ENCODE measurements around the gene ERI3. TPM values are rescaled to one million over a fixed set of nuclear protein-coding genes. Genes with fewer than 3 reads are reported as not detected.

ERI3 gene
- total and polyA plus RNA-seq, 2 of the 4 experiments (the other 2 are of a cell fraction): 56.6 to 70.9 TPM

DNA sequence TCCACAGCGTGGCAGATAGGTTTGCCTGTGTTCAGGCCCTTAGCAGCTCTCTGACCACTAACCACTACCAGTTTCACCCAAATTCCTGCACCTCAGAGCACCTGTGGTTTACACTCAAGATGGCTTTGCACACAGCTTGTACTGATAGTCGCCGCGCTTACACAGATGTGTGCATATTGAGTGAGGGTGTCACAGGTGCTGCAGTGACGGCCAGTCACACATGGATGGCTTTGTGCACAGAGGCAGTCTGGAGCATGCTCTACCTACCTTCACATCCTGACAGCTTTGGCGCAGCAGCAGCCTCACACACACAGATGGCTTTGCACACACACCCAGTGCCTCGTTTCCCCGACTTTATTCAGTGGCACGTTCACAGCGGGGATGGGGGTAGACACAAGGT lies 134.3 kb downstream of the ERI3 start:
- Histone ChIP-seq H2AK9ac (replicated peaks; ENCODE audit: low read depth, low read length, poor library complexity) (peak overlapping the region; percentile 73), H3K27ac (ENCODE audit: insufficient read depth, low read length) (peak overlapping the region; percentile 26; the same call in 1 of the 2 replicates), H3K4me2 (ENCODE audit: low read depth, low read length) (0 out of 2 replicates have a peak overlapping the region, but pooled peaks have one; percentile 21), H2BK5ac (ENCODE audit: low read depth, low read length, poor library complexity, severe bottlenecking) (peak overlapping the region; percentile 27), H4K5ac (ENCODE audit: low read depth, low read length) (no peak overlapping the region), H3K36me3 (ENCODE audit: control insufficient read depth, insufficient read depth, low read length) (peaks cover 43% of the 10 kb centered on the region), H3K4me3 (ENCODE audit: insufficient read depth, low read depth, low read length) (no peak overlapping the region), H4K8ac (ENCODE audit: low read depth in 2 of 2, low read length in 2 of 2) (peak overlapping the region in 1 of 2 experiments; percentile 47; a peak in 2 of 4 replicates), H3K14ac (replicated peaks; ENCODE audit: low read depth, low read length) (peak overlapping the region; percentile 50), H4K91ac (ENCODE audit: insufficient read depth, low read depth, low read length) (no peak overlapping the region), H2AK5ac (ENCODE audit: low read depth, low read length) (peak overlapping the region; percentile 86; the same call in 1 of the 2 replicates), H2AFZ (replicated peaks; ENCODE audit: low read length, poor library complexity) (peak overlapping the region; percentile 71), H3K4me1 (ENCODE audit: control insufficient read depth, insufficient read depth, low read length) (peaks cover 11% of the 10 kb centered on the region), H3K23ac (ENCODE audit: low read depth, low read length) (peak overlapping the region; percentile 47; the same call in 1 of the 2 replicates), H3K56ac (ENCODE audit: extremely low read depth, insufficient read depth, low read length) (no peak overlapping the region; the same call in 1 of the 2 replicates), H2BK120ac (ENCODE audit: low read depth, low read length) (no peak overlapping the region), H3K27me3 (ENCODE audit: control insufficient read depth, insufficient read depth, low read length) (no peaks in the 10 kb centered on the region), H3K18ac (ENCODE audit: low read depth, low read length) (no peak overlapping the region), H3K79me1 (ENCODE audit: low read depth in 1 of 2, low read length in 2 of 2) (peaks cover 0 to 16% of the 10 kb centered on the region in 2 experiments; a peak in 2 of 4 replicates), H3K9ac (ENCODE audit: low read depth, low read length) (no peak overlapping the region), H3K4ac (ENCODE audit: low read depth, low read length) (peak overlapping the region; percentile 66), H2BK15ac (ENCODE audit: low read depth, low read length) (no peak overlapping the region), H2BK20ac (ENCODE audit: low read depth, low read length) (no peak overlapping the region), H4K20me1 (ENCODE audit: insufficient read depth, low read length) (peaks cover 12% of the 10 kb centered on the region), H3K9me3 (ENCODE audit: control insufficient read depth, insufficient read depth, low read length) (no peaks in the 10 kb centered on the region), H3K9me1 (ENCODE audit: insufficient read depth, low read length) (peaks cover 8% of the 10 kb centered on the region)
- DNase-seq: no peak
- no peak for ATAC-seq (ENCODE audit: low read depth)
- POLR2A ChIA-PET (ENCODE audit: unreplicated experiment): interaction anchor here (0.6 kb wide), 1 partner anchor 104 kb away, joined by 3 read pairs; no protein-coding TSS in a partner anchor
- in situ Hi-C loops (cut with MboI; ENCODE audit: low sequenced_read_pairs) (no loop called here), dilution Hi-C loops (cut with HindIII; ENCODE audit: low sequenced_read_pairs, unreplicated experiment) (no loop called here), intact Hi-C loops (cut with micrococcal nuclease) (loop anchor here (1.0 kb wide), 1 partner anchor 433 kb away; no protein-coding TSS in a partner anchor)
- BruUV-seq (replicated peaks): no TSS peak
- CTCF ChIA-PET: interaction anchor here (1.2 kb wide), 1 partner anchor 172 kb away, joined by 5 read pairs; no protein-coding TSS in a partner anchor
- TF ChIP-seq MAFK (IDR thresholded peaks at IDR 0.05; ENCODE audit: low read depth, low read length): no peak
- TF ChIP-seq NFE2L2 (IDR thresholded peaks at IDR 0.05; ENCODE audit: low read depth, low read length): no peak
- no peak for TF ChIP-seq RFX5 (IDR thresholded peaks at IDR 0.05; ENCODE audit: low read depth, low read length)
- TF ChIP-seq MXI1 (IDR thresholded peaks at IDR 0.05; ENCODE audit: borderline replicate concordance, low read depth, low read length): no peak
- no peak for TF ChIP-seq BHLHE40 (IDR thresholded peaks at IDR 0.05; ENCODE audit: low read depth, low read length)
- no peak for TF ChIP-seq CEBPB (IDR thresholded peaks at IDR 0.05; ENCODE audit: low read depth, low read length)
- TF ChIP-seq CHD1 (IDR thresholded peaks at IDR 0.05; ENCODE audit: low read depth, low read length): no peak
- no peak for TF ChIP-seq RAD21 (IDR thresholded peaks at IDR 0.05; ENCODE audit: low read length)
- TF ChIP-seq MAZ (IDR thresholded peaks at IDR 0.05; ENCODE audit: borderline replicate concordance, low read depth, low read length): no peak
- TF ChIP-seq, protein P1, sequence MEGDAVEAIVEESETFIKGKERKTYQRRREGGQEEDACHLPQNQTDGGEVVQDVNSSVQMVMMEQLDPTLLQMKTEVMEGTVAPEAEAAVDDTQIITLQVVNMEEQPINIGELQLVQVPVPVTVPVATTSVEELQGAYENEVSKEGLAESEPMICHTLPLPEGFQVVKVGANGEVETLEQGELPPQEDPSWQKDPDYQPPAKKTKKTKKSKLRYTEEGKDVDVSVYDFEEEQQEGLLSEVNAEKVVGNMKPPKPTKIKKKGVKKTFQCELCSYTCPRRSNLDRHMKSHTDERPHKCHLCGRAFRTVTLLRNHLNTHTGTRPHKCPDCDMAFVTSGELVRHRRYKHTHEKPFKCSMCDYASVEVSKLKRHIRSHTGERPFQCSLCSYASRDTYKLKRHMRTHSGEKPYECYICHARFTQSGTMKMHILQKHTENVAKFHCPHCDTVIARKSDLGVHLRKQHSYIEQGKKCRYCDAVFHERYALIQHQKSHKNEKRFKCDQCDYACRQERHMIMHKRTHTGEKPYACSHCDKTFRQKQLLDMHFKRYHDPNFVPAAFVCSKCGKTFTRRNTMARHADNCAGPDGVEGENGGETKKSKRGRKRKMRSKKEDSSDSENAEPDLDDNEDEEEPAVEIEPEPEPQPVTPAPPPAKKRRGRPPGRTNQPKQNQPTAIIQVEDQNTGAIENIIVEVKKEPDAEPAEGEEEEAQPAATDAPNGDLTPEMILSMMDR (conservative IDR thresholded peaks at IDR 0.05; ENCODE audit: low read depth, low read length): no peak
- TF ChIP-seq POLR2A (IDR thresholded peaks at IDR 0.05; ENCODE audit: low read depth, low read length): no peak
- TF ChIP-seq, protein P2, sequence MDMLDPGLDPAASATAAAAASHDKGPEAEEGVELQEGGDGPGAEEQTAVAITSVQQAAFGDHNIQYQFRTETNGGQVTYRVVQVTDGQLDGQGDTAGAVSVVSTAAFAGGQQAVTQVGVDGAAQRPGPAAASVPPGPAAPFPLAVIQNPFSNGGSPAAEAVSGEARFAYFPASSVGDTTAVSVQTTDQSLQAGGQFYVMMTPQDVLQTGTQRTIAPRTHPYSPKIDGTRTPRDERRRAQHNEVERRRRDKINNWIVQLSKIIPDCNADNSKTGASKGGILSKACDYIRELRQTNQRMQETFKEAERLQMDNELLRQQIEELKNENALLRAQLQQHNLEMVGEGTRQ (IDR thresholded peaks at IDR 0.05; ENCODE audit: low read depth, low read length): no peak
- TF ChIP-seq, protein P3, sequence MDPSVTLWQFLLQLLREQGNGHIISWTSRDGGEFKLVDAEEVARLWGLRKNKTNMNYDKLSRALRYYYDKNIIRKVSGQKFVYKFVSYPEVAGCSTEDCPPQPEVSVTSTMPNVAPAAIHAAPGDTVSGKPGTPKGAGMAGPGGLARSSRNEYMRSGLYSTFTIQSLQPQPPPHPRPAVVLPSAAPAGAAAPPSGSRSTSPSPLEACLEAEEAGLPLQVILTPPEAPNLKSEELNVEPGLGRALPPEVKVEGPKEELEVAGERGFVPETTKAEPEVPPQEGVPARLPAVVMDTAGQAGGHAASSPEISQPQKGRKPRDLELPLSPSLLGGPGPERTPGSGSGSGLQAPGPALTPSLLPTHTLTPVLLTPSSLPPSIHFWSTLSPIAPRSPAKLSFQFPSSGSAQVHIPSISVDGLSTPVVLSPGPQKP (IDR thresholded peaks at IDR 0.05; ENCODE audit: borderline replicate concordance, low read depth, low read length): no peak
- TF ChIP-seq SMC3 (IDR thresholded peaks at IDR 0.05; ENCODE audit: low read depth, low read length): no peak
- no peak for TF ChIP-seq RCOR1 (IDR thresholded peaks at IDR 0.05; ENCODE audit: insufficient replicate concordance, low read length)
- 74% methylated on average over 2 of the region's 10 CpGs; no CpG with 5 or more reads in 1 of the 2 experiments for whole genome bisulfite sequencing, 2 experiments (ENCODE audit: extremely low coverage in 2 of 2, insufficient read length in 1 of 2)

Measured in IMR-90 (cell line).